NCI-H524 (cell line): Measurements from ENCODE around the gene CAMK1.
A peak's percentile ranks its signal among the peaks of the same experiment; 100 is the strongest.

Experiments
- DNase-seq, 2 experiments: peaks; one replicate each; lab custom pipeline; 2025; lab: John Stamatoyannopoulos, UW

CAMK1 gene

DNA sequence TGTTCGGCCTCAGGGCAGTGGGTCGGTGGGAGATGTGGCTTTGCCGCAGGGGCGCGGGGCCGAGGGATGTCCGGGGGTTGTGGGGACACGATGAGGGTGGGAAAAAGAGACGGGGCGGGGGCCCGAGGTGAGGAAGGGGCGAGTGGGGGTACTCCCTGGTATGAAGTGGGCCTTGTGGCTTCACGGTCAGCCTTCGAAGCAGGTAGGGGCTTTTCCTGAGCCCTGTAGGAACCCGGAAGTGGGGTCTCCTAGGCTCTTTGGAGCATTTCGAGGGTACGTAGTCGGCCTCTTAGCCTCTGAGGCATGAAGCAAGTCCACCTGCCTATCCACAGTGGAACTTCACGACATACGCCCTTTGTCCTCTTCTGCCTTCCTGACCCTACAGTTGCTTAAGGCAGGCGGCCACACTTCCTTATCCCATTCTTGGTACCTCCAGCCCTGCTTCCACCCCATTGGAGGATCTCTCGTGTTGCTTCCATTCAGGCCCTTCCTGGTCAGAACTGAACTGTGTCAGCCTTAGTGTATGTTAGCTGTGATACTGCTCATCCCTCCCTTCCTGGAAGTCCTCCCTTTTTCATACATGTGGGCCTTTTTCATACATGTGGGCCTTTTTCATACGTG lies 23.5 kb upstream of the CAMK1 start:
- DNase-seq, result no peak

DNA sequence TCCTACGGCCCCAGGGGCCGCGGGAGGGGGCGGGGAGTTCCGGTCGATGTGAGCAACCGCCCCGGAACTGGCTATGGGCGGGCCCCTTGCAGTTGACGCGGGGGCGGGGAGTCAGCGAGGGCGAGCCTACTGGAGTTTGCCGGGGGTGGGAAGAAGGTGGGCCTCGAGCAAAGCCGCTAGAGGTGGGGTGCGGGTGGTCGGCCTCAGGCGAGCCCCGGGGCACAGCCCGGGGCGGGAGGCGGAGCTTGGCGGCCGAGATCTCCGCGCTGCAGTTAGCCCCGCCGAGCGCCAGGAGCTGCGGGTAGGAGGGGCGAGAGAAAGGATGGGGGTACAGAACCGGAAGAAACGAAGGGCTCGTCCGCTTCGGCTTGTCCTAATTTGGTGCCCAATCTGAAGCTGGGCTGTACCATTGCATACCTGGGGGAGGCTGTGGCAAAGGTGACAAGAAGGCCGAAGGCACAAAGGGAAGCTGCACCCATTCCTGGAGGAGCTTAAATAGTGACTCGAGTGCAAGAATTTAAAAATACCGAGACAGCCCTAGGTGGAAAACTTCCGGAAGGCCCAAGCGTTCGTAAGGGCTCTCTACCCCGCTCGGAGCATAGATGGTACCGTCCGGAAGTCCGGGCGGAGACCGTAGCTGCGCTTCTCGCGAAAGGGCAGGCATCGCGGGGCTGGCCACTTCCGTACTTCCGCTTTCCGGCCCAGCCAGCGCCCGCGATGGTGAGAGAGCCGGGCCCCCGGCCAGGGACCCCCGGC lies 22.8 kb upstream of the CAMK1 start, which contains the start of the genes ARPC4 and TADA3:
Gene ARPC4, plus strand, starts transcription at position 678 of the 756 bp plus-strand sequence. Its CDS starts 40 bp downstream, at position 718.
Gene TADA3, minus strand, starts transcription at position 69 of the 756 bp plus-strand sequence. CDS start 1,007 bp downstream, outside the sequence.
- peak; percentile 92 to 94 for DNase-seq

DNA sequence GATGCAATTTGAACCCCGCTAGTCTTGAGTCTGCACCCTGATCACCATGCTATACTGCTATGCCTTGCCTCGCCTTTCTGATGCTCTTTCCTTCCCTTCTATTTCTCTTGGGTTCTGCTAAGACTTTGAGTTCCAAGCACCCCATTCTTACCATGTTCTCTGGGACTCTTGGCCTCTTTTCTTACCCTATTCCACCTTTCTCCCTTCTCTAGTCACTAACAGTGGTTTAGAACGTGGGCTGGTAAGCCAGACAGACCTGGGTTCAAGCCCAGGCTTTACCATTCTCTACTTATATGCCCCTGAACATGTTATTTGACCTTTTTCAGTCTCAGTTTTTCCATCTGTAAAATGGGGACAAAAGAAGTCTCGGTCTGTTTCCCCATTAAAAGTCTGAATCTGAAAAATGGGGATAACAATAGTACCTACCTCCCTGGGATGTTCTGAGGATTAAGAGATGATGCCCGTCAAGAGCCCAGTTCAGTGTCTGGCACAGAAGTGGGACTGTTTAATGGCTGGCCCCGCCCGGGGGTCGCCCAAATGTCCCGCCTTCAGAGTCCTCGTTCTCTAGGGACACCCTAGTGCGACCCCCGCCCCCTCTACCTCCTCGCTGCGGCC lies 22.1 kb upstream of the CAMK1 start:
- no peak for DNase-seq

DNA sequence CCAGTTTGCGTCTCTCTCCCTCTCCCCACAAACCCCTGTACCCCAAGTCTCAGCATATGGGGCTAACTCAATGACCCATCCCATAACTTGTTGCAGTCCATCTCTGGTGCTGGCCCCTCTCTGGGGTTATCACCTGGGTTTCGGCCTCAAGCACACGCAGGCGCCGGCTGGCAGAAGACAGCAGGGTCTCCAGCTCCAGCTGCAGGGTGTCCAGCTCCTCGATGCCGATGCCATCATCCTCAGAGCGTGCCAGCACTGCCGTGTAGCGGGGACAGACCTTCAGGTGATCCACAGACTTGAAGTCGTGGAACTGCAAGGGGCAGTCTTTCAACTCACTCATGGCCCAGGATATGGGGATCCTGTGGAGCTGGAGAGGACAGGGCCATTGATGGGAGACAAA lies 21.4 kb upstream of the CAMK1 start:
- DNase-seq, result no peak

DNA sequence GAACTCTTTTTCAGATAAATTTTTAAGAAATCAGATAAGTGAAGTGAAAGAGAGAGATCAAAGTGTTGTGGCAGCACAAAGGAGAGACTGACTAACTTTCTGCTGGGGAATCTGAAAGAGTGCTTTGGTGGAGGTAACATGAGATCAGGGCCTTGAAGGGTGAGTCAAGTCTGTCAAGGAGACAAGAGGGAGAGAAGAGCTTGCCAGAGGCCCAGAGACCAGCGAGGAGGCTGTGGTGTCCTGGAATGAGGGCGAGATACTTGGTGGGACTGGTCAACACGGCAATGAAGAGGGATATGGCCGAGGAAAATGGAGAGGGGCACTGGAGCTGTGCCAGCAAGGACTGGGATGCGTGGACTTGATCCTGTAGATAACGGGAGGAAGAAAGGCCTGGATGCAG lies 18.0 kb upstream of the CAMK1 start:
- no peak for DNase-seq

DNA sequence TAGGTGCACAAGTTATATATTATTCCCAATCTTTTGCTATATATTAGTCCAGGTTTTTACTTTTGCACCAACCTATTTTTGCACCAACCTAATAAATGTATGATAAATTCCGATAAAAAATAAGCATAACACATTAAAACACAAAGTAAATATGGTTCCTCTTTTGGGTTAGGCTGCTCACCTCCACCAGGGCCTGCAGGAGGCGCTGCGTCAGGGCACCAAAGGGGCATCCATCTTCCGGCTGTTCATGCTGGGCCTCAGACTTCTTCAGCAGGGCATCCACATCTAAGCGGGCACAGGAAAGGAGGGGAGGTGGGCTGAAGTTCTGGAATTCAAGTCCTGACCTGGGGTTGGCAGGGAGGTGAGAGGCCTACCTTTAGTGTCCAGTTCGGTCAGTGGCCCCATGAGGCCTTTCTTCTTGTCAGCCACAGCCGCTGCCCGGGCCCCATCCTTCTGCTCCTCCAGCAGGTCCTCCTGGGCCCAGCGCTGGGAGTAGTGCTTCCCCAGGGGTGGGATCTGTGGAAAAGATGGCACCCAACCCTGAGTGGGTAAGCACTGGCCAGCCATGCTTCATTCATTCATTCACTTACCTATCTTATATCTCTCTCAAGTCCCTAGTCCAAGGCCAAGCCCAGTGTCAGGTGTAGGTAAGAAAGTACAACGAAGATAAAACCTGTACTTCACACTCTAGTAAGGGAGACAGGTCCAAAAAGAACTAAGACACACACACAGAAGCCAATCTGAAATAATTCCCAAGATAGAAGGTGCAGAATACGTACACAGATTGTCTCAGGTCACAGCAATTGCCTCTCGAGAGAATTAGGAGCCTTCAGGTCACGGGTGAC lies 17.3 kb upstream of the CAMK1 start:
- DNase-seq, result no peak

DNA sequence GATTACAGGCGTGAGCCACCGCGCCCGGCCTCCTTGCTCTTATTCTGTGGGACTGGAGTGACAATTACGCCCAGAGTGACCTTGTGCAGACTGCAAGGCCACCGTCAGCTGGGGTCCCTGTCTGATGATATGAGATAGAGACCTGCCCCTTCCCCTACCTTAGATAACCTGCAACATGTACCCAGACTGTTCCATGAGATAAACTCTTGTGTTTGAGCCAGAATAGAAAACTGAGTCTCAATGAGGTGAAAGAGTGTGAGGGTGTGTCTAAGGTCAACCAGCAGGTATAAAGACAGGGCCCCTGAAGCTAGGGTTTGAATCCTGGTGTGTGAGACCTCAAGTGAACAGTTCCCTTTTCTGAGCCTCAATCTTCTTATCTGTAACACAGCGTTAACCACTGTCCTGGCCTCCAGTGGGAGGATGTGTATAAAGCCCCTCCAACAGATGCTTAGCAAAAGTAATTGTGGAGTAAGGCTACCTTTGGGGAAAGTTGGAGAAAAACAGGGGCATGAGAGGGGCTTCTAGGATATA lies 16.5 kb upstream of the CAMK1 start:
- no peak for DNase-seq

DNA sequence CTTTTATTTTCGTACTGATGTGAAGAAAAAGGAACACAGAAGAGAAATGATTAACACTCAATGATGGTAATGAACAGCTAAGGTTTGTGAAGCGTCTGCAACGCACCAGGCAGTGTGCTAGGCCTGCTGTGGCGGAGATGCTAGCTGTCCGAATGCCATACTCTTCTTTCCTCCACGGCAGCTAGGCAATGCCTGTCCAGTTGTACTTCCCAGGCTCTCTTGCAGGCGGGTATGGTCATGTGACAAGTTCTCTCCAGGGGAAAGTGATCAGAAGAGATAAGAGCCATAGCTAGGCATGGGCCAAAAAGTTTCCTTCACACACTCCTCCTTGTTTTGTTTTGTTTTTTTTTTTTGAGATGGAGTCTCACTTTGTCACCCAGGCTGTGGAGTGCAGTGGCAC lies 15.9 kb upstream of the CAMK1 start:
- no peak for DNase-seq

DNA sequence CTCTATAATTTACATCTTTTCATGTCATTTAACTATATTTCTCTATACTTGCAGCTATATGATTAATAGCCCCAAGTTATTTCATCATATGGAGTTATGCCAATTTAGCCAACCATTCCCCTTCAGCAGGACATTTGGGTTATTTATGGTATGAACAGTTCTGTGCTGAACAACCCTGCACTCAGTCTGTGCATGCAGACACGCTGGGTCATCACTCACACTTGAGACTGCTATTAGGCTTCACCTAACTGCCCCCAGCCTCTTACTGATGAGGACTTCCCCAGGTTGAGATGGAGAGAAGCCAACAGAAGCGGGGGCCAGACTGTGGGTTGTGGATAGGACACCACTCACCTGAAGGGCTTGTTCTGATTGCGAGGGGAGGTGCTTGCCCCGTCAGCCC lies 15.2 kb upstream of the CAMK1 start:
- no peak for DNase-seq

DNA sequence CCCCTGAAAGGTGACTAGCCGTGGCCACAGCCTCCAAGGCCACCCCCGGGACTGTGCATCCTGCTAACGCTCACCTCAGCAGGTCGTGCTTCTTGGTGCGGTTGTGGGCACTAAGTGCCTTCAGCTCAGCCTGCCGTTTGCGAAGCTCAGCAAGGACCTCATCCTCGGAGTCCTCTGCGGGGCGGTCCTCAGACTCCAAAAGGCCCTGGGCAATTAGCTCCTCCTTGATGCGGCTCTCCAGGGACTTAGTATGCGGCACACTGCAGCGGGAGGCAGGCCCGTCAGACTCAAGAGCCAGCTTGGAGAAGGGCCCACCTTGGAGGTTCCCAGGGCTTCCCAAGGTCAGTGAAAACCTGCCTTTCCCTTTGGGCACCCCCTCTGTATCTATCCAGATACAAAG lies 14.2 kb upstream of the CAMK1 start:
- no peak for DNase-seq

DNA sequence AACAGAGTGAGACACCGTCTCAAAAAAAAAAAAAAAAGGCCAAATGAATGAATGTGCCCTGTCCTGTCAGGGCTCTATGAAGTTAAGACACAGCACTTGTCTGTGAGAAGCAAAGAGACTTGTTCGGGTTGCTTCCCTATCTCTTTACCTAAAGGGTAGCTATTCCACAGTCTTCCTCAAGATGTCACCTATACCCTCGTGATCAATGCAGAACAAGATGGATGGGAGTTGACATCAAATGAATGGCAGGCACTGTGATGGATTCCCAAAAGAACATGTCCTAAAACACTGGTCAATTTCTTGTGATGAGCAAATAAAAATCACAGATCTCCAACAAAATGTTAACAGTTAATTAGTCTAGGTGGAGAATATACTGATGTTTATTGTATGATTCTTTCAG lies 13.0 kb upstream of the CAMK1 start:
- peak in 1 of 2 experiments; percentile 41 for DNase-seq

DNA sequence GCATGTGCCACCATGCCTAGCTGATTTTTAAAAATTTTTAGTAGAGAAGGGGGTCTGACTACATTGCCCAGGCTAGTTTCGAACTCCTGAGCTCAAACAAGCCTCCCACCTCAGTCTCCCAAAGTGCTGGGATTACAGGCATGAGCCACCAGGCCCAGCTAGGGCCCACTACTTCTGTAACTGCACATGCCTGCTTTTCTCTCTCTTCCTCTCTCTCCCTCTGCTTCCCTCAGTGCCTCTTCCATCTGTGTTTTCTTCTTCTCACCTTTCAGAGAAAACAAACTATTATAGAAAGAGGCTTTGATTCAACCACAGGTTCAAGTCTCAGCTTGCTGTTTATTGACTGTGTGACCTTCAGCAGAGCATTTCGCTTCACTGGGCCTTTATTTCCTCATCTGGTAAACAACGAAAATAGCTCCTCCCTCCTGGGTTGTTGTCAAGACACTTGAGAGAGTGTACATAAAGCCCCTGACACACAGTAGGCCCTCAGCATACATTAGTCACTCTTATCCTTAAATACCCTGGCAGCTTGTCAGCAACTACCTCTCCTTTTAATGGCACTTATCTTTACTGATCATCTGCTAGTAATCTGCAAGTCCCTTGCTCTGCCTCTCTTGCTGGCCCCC lies 12.3 kb upstream of the CAMK1 start:
- DNase-seq, result no peak

DNA sequence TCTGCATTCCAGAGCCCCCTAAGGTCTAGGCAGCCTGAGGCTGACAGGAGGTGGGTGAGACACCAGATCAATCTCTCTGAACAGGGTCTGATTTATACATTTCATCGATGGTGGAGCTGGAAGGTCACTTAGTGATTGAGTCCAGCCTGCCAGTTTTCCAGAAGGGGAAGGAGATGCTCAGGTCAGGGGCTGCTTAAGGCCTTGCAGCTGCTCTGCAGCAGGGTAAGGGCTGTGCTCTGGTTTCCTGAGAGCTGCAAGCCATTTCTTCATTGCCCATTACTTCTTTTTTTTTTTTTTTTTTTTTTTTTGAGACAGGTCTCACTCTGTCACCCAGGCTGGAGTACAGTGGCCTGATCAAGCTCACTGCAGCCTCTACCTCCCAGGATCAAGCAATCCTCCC lies 11.8 kb upstream of the CAMK1 start:
- DNase-seq, result no peak

DNA sequence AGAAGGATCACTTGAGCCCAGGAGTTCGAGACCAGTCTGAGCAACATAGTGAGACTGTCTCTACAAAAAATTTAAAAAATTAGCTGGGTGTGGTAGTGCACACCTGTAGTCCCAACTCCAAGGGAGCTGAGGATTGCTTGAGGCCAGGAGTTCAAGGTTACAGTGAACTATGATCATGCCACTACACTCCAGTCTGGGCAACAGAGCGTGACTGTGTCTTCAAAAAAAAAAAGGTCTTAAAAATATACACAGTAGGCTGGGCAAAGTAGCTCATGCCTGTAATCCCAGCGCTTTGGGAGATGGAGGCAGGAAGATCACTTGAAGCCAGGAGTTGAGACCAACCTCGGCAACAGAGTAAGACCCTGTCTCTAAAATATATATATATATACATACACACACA lies 11.2 kb upstream of the CAMK1 start:
- no peak for DNase-seq

DNA sequence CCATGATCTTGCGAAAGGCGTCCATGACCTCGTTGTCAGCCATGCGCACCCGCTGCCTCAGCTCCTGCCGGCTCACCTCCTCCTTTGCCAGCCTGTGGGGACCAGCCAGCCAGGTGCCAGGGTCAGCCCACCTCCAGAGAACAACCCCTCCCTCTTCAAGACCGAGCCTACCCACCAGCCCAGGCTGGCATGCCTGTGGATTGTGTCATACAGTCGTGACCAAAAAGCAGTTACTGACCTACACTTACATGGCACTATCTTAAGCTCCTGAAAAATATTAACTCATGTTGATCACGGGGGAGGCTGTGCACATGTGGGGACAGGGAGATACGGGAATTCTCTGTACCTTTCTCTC lies 10.7 kb upstream of the CAMK1 start:
- DNase-seq, result no peak

DNA sequence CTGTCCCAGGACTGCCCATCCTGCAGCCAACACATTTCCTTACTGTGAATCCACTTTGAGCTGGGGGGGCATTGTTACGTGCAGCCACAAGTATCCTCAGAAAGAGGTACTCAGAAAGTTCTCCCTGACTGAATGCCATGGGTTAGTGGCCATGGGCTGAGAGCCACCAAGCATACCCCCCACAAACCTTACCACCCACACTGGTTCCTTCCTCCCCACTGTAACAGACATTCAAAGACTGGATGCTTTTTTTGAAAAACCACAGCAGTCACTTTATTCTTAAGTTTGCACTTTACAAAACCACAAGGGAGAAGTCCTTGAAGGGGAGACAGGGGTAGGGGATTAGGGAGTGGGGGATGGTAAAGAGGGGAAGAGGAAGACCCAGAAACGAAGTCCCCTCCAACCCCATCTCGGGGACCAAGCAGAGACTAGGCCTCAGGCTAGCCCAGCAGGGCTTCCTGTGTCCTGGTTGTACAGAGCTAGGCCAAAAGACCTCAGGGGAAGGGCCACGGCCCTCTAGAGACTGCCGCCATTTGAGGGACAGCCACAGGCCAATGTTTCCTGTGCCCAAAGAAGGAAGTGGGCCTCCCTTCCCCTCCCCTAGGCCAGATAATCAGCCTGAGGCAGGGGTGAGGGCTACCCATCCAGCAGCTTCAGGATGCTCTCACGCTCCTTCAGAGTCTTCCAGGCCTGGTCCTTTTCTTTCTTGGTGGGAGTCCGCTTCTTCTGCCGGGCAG lies 10.1 kb upstream of the CAMK1 start:
- no peak for DNase-seq

DNA sequence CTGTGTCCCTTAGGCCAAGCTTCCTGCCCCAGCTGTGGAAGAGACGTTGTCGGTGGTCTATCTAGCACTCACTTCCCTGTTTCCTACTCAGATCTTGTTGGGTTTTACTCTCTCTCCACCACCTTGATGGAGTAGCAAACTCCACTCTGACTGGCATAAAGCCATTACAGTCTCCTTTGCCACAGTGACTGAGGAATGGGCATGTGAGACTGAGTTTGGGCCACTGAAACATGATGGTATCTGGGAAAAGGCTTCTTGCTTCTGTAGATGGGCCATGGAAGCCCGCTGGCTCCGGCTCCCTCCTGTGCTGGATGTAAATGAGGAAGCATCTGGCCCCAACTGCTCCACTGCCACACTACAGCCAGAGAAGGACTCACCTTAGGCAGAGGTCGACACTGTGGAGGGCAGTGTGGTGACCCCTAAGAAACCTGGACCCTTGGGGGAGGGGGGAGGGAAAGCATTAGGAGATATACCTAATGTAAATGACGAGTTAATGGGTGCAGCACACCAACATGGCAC lies 9.4 kb upstream of the CAMK1 start:
- DNase-seq, result no peak

DNA sequence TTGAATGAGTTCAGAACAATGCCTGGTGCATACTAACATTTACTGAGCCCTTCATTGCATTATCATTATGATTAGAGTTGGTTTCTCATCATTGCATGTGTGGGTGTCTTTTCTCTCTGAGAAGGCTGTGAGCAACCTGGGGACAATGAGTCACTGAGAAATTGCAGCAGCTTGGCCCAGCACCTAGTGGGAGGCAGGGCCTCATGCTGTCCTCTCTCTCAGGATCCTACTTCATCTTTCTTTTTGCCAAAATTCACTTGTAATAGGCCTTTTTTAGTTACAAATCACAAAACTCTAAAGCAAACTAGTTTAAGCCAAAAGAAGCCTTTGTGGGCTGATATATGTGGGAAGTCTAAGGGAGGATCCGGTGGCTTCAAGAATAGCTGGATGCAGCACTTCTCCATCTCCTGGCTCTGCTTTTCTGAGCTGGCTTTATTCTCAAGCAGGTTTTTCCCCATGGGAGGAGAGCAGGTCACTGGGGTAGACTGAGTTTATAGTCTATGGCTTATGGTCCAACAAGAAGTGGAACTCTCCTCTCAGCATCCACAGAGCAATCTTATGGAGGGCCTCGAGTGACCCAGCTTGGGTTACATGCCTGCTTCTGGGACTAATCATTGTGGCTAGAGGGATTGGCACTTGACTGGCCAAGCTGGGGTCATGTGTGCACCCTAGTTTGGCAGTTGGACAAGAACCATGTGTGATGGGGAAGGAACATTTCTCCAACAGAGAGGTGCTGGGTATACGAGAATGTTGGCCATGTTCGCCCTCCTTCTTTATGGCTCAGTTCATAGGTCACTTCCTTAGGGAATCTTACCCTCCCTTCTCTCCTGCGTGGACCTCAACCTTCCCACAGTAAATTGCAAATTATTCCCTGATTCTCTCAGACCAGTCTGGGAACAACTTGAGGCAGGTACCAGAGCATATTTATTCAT lies 8.7 kb upstream of the CAMK1 start:
- DNase-seq, result no peak

DNA sequence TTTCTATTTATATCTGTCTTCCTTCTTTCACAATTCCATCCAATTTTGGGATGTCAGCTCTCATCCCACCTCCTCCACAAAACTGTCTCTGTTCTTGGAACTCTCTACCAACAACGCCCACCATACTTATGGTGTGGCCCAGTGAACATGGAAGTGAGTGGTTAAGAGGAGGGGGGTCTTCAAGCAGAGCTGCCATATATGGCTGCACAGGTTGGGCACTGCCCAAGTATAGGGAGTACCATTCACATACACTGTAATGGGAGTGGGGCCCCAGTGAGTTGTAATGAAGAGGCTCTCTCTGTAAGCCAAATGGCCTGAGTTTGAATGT lies 7.9 kb upstream of the CAMK1 start:
- DNase-seq, result no peak
